Retinal pigment epithelial cell (primary cell): ENCODE results near the gene ESRP2.

Experiments used
- DNase-seq: peaks from one replicate; pipeline ENCODE4 v3.0.0-alpha.2; 2010; ENCODE audit warnings: low read depth
- H3K4me3 ChIP-seq: 2 replicates; pipeline ENCODE4 v1.5.1; 2011; ENCODE audit warnings: mild to moderate bottlenecking, low read length, control low read depth, moderate library complexity
- TF ChIP-seq, protein P1 (sequence below): conservative IDR thresholded peaks from 2 replicates; pipeline ENCODE4 v1.5.1; 2011; ENCODE audit warnings: low read depth, low read length, control low read depth, inconsistent platforms

Gene ESRP2

DNA sequence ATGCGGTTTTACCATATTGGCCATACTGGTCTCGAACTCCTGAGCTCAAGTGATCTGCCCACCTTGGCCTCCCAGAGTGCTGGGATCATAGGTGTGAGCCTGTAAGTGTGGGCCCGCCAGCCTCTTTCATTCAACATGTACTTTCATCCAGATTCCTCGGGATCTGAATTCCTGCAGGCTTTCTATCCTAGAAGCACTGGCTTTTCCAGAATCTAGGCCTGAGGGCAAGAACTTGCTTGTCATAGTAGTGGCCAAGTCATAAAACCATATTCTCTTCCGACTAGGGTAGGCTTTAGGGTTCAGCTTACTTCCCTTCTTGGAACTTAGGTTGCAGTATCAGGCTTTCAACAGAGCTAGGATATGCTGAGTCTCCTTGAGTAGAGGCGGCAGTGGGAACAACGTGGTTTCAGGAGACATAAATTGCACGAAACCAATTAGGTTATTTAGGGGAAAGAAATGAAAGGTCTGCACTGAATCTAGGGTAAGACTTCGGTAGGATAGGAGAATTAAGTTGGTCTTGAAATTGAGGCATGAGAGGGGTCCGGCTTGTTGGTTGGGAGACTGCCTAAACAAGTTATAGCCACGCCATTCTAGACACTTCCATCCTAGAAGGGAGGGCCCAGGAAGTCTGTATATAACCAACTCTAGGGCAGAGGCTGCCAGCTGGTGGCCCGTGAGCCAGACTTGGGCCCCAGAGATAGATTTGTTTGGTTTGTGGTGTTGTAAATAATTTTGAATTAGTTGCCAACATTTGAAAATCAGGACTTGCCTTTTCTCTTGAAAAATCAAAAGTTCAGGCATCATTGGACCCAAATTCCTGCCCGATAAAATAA lies 44.0 kb upstream of the ESRP2 start:
- H3K4me3 ChIP-seq: no peak overlapping the region
- no peak for DNase-seq
- TF ChIP-seq, protein P1, sequence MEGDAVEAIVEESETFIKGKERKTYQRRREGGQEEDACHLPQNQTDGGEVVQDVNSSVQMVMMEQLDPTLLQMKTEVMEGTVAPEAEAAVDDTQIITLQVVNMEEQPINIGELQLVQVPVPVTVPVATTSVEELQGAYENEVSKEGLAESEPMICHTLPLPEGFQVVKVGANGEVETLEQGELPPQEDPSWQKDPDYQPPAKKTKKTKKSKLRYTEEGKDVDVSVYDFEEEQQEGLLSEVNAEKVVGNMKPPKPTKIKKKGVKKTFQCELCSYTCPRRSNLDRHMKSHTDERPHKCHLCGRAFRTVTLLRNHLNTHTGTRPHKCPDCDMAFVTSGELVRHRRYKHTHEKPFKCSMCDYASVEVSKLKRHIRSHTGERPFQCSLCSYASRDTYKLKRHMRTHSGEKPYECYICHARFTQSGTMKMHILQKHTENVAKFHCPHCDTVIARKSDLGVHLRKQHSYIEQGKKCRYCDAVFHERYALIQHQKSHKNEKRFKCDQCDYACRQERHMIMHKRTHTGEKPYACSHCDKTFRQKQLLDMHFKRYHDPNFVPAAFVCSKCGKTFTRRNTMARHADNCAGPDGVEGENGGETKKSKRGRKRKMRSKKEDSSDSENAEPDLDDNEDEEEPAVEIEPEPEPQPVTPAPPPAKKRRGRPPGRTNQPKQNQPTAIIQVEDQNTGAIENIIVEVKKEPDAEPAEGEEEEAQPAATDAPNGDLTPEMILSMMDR: no peak

DNA sequence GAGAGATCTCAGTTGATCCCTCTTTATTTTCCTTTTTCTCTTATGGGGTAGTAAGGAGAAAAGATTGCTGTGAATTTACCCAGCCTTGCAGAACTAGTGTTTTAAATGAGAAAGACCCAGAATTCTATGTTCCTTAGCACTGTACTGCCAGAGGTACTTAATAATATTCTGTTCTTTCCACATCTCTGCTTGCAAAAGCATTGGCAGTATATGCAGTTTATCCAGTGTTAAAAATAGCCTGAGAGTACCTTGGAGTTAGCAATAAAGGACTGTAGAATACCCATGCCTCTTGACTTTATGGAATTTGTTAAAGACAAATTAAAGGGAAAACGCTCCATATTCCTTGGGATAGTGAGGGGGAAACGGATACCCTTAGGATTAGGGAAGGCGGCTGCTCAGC lies 40.3 kb upstream of the ESRP2 start:
- TF ChIP-seq, protein P1: no peak
- DNase-seq: no peak
- no peak overlapping the region for H3K4me3 ChIP-seq

DNA sequence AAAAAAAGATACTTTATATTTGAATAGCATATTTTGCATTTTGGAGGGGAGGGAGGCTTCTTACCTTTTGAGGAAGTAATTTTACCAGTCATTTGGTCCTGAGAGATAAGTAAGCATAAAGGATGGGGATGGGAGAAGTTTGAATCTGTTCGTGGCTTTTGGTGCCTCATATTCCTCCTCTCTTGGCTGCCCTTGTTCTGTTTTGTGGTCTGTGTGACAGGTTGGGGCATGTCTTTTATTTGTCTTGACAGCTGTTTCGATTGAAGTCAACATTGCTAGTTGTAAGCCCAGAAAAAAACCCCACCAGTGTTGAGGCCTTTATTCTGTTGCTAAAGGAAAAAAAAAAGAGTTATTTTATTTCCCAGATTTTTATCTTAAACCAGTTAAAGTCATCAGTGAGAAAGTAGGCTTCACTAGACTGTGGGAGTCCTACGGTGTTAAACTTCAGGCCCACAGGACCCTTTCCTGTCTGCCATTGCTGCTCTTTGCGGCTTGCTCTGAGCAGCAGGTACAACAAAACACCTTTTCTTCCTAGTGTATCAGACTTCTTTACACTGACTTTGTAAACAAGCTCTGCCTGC lies 39.8 kb upstream of the ESRP2 start:
- TF ChIP-seq, protein P1: no peak
- DNase-seq: no peak
- H3K4me3 ChIP-seq: no peak overlapping the region

DNA sequence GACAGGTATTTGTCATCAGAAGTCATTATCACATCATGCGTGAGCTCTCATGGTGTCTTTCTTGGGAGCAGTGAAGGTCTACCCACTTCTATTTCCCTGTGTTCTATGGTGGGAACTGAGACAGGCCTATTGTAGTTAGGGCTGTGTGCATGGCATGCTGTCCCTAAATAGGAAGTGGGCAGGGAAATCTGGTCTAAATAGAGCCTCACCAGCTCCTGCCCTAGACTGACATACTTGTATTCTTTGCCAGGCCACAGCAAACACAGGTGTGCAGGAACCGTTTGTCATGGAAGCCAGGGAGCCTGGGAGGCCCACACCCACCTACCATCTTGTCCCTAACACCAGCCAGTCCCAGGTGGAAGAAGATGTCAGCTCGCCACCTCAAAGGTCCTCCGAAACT lies 38.5 kb upstream of the ESRP2 start:
- H3K4me3 ChIP-seq: no peak overlapping the region
- TF ChIP-seq, protein P1: no peak
- no peak for DNase-seq

DNA sequence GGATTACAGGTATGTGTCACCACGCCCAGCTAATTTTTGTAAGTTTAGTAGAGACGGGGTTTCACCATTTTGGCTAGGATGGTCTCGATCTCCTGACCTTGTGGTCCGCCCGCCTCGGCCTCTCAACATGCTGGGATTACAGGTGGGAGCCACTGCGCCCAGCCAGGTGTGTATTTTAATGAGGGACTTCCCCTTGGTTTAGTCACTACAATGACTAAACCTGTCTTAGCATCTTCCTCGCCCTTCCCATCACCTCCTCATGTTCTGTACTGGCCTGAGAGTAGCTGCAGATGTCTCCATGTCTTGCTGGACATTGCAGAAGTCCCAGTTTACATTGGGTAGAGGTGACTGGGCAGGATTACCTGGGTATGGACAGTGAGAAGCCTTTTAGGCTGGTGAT lies 38.0 kb upstream of the ESRP2 start:
- no peak overlapping the region for H3K4me3 ChIP-seq
- TF ChIP-seq, protein P1: no peak
- no peak for DNase-seq

DNA sequence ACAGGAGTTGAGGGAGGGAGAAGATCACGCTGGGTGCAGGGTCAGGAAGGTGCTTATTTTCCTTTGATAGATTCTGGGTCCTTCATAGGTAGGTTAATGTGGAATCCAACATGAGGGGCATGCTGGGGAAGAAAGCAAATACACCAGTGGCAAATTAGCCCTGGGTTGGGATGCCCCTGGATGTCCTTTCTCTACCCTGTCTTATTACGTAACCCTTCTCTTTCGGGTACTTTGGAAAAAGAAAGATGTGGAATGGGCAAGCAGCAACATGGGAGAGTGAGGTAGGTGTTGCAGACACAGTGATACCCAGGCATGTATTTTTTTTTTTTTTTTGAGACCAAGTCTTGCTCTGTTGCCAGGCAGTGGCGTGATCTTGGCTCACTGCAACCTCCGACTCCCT lies 37.5 kb upstream of the ESRP2 start:
- H3K4me3 ChIP-seq: no peak overlapping the region
- TF ChIP-seq, protein P1: no peak
- DNase-seq: no peak

DNA sequence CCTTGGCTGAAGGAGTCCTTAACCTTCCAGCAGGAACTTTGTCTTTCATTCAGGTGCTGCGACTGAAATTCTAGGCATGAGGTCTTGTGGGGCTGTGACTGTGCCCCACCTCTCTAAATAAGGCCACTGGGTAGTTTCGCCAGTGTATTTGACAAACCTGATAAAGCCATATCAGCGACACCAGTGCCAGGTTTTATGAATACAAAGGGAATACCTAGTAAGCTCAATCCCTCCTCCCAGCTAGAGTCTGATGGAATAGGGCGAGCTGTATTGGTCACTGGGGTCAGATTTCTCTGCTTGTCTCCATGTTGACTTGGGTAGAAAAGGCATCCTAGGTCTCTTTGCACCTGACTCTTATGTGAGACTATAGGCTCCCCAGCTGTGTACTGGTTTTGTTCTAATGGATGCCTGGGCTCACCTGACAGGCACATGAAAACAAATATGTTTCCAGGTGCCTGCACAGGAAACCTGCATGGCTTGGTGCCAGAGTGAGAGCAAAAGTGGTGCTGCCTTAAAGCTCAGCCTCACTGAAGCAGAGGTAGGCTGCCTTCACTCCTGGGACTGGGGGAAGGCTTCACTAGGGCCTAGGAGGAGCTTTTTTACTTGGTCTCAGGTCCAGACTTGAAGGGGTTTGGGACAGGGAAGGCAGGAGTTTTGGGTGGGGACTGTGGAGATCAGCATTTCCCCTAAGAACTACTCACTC lies 36.7 kb upstream of the ESRP2 start:
- no peak for DNase-seq
- TF ChIP-seq, protein P1: no peak
- H3K4me3 ChIP-seq: no peak overlapping the region
